HG02852 (cell line): ENCODE measurements around the gene PDIK1L.
"Not testable (repeated sequence)": the region's sequence is repeated elsewhere in the genome, so short reads cannot be mapped to it uniquely, and the experiment has no call there.

Experiments used
- ATAC-seq: cut with Tn5 transposase; IDR thresholded peaks from one replicate; pipeline ENCODE4 v1.9.1; 2021; ENCODE audit warnings: mild to moderate bottlenecking, moderate library complexity; ENCODE audit not compliant: unreplicated experiment

The PDIK1L gene

DNA sequence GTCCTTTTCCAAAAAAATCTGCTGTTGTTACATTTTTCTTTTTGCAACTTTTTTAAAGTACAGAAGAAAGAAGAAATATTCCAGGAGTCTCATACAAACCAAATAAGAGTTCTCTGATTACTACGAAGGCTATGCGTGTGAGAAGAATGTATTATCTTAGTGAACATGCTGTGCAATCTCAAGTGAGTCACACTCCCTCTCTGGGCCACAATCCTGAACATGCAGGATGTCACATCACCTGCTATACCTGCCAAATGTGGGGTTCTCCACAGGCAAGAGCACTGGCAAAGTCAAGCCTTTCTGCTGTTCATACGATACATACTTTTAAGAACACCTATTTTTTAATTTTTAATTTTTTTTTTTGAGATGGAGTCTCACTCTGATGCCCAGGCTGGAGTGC, 22.5 kb upstream of the PDIK1L start:
- ATAC-seq = no peak

DNA sequence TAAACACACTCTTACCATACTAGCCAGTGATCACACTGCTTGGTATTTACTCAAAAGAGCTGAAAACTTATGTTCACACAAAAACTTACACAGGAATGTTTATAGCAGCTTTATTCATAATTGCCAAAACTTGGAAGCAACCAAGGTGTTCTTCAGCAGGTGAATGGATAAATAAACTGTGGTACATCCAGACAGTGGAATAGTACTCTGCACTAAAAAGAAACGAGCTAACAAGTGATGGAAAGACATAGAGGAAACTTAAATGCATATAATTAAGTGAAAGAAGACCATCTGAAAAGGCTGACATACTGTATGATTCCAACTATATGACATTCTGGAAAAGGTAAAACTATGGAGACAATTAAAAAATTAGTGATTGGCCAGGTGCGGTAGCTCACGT, 20.7 kb upstream of the PDIK1L start:
- ATAC-seq = no peak

DNA sequence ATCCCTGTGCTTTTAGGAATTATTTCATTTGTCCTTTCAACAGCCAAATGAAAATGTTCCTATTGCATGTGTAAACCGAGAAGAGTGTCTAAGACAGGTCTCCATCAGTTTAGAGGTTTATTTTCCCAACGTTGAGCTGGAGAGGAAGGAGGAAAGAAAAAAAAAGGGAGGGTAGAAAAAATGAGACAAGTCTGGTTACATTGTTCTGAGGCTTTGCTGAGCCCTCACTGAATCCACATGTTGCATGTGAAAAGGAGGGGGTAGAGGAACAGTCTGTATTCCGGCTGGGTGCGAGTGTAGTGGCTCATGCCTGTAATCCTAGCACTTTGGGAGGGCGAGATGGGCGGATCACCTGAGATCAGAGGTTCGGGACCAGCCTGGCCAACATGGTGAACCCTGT, 19.2 kb upstream of the PDIK1L start:
- ATAC-seq = no peak

DNA sequence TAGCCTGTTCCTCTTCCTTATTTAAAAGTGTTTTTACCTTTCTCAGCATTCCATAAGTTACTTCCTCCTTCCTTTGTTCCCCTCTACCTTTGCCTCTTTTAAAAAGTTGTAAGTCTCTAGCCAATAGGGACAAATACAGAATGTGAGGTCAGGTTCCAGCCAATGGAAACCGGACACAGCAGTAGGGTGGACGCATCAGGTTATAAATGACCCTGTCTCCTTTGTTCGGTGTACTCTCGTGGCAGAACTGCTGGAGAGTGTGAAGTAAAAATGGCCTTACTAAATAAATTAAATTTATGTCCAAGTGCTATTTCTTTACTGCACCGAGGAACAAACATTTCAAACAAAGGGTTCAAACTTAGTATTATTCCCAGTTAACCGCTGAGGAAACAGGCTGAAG, 18.1 kb upstream of the PDIK1L start:
- not testable (repeated sequence) for ATAC-seq

DNA sequence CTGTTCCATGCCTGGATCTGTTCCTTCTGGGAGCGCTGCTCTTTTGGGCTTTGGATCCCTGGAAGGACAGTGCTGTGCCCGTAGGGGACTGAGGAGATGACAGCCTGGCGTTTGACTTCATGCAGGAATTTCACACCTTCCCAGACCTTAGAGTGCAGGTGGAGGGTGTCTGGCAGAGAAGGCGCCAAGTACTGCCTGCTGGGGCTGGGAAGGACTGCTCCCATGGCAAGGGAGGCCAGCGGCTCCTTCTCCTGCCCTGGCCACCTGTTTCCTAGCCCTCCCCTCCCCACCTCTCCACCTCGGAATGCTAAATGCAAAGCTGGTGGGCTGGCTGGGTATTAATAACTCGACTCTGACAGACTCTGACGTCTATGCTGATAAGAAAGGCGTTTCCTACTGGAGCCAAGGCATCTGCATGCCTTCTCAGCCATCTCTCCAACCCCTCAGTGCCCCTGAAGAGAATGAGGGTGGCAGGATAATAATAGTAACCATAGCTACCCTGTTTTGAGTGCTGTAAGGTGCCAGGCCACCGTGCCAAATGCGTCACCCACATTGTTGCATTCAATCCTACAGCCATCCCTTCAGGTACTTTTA, 17.5 kb upstream of the PDIK1L start:
- no peak for ATAC-seq

DNA sequence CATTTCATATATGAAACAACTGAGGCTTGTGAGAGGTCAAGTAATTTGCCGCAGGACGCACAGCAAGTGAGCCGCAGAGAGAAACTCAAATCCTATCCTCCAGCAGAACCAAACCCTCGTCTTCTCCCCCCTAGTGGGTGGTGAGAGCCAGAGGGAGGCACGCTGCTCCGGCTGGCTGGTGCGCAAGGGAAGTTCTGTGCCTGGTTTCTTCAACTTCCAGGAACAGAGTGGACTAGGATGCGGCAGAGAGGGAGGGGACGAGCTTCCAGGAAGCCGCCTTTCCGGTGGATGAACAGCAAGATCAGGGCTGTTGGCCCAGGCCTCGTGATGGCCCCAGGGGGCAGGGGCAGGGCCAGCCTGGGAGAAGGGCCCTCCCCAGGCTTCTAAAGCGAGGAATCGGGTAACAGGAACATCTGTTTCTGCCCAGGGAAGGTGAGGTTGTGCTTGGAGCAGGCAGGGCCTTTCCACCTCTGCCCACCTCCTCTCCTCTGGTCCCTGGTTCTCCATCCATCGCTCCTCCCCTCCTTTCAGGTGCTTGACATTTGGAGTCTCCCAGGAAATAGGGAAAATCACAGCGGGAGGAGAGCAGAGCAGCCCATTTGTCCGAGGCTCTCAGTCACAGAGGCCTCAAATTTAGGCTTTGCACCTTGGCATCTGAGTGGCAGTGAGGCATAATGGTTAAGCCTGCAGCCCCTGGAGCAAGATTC, 16.8 kb upstream of the PDIK1L start:
- ATAC-seq = no peak

DNA sequence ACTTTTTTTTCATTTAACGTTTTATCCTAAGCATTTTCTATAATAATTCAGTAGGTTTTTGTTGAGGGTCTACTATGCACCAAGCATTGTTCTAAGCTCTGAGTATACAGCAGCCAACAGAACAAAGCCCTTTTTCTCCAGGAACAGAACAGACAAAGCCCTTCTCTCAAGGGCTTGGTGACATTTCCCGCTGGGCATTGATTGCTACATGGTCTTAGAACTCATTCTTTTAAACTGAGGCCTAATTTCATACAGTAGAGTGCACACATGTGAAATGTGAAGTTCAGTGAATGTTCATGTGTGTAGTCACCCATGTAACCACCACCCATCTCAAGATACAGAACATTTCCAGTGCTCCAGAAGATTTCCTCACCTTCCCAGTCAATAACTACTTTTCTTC, 15.2 kb upstream of the PDIK1L start:
- ATAC-seq = no peak

DNA sequence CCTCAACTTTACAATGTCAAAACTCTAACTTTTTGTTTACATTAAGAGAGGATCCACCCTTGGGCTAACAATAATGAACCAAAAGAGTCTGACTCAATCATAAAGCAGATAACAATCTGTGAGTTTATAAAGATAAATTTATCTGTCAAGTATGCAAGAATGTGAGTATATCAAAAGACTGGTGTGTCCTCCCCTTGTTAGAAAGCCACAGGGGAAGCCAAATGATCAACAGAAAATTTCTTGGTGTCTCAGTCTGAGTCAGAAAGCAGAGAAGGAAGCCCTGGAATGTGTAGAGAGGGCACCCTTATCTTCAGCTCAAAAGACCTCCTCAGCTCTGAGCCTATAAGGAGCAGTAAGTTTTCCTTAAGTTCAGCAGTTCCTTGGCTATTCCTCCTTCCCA, 13.9 kb upstream of the PDIK1L start:
- ATAC-seq = no peak

DNA sequence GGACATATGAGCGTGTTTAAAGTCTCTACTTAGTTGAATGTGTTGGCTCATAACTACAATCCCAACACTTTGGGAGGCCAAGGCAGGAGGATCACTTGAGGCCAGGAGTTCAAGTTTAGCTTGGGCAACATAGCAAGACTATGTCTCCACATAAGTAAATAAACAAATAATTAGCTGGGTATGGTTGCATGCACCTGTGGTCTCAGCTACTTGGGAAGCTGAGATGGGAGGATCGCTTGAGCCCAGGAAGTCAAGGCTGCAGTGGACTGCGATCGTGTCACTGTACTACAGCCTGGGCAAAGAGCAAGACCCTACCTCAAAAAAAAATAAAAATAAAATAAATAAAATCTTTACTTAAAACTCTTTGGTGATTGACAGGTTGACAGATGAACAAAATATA, 13.0 kb upstream of the PDIK1L start:
- ATAC-seq = no peak

DNA sequence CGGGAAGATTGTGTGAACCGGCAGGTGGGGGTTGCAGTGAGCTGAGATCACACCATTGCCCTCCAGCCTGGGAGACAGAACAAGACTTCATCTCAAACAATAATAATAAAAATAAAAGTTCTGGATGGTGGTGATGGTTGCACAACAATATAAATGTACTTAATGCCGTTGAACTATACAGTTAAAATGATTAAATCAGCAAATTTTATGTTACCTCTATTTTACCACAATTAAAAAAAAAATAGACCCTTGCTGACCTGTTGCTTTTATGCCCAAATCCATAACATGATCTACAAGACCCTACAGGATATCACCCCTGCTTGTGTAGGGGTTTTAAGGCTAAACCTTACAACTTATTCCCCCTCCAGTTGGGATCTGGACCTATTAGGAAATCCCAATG, 11.8 kb upstream of the PDIK1L start:
- ATAC-seq = no peak

DNA sequence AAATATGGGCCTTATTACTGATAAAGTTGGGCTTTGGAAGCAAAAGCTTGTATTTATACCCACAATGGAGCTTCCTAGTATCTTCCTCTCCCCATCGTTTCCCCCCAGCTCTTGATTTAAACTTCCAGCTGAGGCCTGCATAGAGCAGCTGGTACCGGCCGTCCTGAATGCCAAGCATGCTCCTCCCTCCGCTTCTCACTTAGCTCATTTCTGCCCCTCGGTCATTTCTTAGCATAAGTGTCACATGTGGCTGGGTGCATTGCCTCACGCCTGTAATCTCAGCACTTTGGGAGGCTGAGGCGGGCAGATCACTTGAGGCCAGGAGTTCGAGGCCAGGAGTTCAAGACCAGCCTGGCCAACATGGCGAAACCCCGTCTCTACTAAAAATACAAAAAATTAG, 11.4 kb upstream of the PDIK1L start:
- not testable (repeated sequence) for ATAC-seq

DNA sequence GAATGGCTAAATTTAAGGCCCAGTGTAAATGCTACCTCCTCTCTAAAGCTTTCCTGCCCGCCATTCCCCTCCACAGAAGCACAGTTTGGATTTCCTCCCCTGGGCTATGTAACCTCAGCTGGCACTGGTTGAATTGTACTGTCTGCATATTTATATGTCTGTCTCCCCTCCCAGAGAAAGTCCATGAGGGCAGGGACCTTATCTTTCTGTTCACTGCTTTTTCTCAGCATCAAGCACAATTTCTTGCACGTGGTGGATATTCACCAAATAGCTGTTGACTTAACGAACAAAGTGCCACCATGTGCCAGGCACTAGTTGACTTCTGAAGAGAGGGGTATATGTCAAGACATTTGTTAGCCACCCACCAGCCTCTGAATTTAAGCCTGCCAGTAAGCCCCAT, 9.5 kb upstream of the PDIK1L start:
- ATAC-seq = no peak

DNA sequence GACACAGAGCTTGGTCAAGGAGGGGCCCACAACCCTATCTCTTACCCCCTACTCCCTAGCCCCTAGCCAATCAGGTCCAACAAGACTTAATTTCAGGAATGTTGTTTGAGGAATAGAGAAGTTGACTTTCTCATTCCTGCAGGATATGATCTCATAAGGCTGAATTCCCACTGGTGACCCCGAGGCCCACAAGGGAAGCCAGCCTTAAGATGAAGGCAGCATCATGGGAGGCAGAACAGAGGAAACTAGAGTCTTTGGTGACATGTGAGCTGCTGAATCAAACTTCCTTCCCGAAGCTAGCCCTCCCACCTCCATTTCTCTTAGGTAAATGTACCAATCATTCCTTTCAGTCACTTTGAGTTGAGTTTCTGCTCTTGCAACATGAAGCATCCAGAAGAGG, 9.1 kb upstream of the PDIK1L start:
- no peak for ATAC-seq

DNA sequence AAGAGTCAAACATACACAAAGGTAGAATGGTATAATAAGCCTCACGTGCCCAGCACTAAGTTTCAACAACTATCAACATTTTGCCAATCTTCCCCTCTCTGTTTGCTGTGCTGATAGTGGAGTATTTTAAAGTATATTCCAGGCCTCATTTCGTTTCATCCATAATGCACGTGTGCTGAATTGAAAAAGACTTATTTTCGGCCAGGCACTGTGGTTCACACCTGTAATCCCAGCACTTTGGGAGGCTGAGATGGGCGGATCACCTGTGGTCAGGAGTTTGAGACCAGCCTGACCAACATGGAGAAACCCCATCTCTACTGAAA, 6.4 kb upstream of the PDIK1L start:
- ATAC-seq = not testable (repeated sequence)

DNA sequence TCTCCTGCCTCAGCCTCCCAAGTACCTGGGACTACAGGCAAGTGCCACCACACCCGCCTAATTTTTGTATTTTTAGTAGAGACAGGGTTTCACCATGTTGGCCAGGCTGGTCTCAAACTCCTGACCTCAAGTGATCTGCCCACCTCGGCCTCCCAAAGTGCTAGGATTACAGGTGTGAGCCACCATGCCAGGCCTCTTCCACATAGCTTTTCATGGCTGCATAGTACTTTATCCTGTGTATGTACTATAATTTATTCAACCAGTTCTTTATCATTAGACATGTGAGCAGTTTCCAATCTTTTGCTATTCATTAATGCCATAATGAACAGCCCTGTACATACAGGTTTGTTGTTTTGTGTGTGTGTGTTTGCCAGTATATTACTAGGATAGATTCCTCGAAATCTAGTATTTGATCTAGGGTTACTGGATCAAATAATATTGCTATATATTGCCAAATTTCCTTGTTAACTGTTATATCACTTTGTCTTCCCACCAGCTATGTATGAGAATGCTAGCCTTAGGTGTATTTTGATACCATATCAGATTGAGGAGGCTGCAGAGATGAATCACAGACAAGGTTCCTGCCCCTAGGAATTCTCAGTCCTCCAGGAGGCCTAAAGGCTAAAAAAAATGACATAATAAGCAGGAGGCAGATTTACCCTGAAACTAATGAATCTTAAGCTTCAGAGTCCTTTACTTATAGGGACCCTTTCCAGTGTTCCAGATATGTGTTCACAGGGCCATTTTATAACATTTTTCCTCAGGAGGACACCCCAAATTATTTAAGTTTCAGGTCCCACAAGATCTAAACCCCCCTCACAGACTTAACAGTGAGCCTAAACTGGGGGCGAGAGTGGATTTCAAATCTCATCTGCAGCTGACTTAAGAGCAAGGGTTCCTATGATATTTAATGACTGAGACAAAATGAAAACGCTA, 2.1 kb upstream of the PDIK1L start:
- ATAC-seq = no peak

DNA sequence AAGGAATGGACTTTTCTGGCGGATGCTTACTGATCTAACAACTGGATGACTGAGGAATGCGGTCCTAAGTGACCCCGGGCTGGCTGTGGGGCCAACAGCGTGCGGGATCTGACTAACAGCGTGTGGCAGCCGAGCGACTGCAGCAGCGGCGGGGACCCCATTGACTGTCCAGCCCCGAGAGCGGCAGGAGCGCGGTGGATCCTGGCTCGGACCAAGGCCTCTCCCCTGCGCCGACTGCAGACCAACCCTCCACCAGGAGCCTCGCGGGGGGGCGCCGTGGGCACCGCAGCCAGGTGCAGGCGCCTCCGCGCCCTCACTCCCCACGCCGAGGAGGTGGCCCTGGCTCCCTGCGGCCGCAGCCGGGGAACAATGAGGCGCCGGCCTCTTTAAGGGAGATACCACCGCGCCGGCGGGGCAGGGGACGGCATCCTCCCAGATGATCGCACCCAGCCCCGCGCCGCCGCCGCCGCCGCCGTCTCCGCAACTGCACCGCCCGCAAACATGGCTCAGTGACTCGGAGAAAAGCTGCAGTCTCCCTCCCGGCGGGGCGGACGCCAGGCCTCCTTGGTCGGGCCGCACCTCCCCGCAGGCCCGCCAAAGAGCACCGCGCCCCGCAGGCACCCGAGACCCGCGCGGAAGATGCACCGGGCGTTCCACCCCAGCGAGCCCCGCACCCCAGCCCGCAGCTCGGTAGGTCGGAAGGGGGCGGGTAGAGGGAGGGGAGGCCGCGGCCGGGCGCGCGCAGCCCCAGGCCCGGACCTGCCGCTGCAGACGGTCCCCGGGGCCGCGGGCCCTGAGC, 694 bp upstream of the PDIK1L start:
- ATAC-seq = peak; percentile 52

DNA sequence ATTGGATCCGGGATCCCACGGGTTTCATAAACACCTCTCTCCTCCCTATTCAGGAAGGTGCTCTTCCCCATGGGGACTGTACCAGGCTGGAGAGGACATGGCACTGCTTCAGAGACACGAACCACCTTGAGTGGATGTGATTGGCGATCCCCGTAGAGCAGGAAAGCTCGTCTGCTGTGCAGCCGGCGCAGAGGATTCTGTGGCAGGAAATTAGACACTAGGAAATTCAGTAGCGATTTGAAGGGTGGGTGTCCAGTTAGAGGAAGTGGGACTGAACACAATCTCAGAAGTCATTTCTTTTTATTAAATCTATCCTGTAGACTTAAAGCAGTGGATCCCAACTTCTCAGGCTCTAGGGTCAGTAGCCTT, 767 bp downstream of the PDIK1L start:
- no peak for ATAC-seq

DNA sequence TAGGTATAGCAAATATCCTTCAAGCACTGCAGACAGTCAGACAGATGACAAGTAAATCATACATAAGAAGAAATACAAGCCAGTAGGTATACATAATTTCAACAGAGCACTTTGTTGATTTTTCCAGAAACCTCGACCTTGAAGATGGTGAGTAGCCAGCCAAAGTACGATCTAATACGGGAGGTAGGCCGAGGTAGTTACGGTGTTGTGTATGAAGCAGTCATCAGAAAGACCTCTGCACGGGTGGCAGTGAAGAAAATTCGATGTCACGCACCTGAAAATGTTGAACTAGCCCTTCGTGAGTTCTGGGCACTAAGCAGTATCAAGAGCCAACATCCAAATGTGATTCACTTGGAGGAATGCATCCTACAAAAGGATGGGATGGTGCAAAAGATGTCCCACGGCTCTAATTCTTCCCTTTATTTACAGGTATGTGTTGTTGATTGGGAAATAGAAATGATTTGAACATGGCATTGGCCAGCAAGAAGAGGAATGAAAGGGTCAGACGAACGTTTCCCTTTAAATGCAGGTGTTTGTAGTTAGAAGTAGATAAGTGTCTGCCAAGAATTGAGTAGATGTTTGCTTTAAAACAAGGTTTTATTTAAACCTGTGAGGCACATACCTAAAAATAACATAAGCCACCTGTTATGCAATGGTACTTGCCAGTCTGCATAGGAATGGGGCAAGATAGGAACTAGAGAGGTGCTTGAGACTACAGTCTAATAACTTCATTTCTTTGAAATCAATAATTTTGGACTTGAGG, 2.7 kb downstream of the PDIK1L start:
- ATAC-seq = no peak

DNA sequence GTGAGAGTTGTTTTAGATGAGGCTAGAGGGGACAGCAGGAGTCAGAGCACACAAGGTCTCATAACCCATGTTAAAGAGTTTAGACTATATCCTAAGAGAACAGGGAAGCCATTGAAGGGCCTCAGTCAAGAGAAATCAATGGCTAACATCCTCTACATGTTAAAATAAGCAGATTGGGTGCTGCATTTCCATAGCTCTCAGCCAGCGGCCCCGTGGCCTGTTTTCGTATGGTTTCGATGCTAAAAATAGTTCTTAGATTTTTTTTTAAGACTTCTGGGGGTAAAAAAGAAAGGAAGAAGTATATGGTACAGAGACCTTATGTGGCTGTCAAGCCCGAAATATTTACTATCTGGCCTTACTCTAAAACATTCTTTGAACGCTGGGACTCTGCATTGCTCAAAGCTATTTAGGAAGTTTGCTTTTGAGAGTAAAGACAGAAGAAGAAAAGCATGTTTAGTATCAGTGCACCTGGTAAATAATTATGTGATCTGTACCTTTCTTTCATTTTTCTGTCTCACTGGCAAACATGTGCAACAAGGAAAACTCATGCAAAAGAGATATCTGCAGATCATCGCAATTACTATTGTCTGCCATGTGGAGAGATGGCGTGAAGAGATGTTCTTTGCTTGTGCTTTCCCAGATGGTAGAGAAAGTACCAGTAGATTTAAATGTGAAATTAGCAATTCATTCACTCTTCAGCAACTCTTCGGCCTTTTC, 8.4 kb downstream of the PDIK1L start:
- no peak for ATAC-seq
